Activated CD8-positive, alpha-beta T cell treated with anti-CD3 and anti-CD28 coated beads for 36 hours (primary cell): ENCODE results near the gene AGPAT3. TPM values are rescaled to one million over a fixed set of nuclear protein-coding genes. Genes with fewer than 3 reads are reported as not detected.

ENCODE experiments used
- ATAC-seq: fragments of 200-7000 bp; cut with Tn5 transposase; one replicate; pipeline ENCODE4 v1.10.0; 2021; ENCODE audit warnings: mild to moderate bottlenecking, moderate library complexity
- CTCF ChIA-PET: fragments of 350-600 bp; sonication (Branson Sonifier 250); formaldehyde crosslinking; loops from one replicate; lab custom pipeline; 2021; ENCODE audit warnings: antibody characterized with exemption; lab: Charles Lee
- POLR2A ChIA-PET: fragments of 350-600 bp; sonication (Branson Sonifier 250); formaldehyde crosslinking; loops from one replicate; lab custom pipeline; 2021; ENCODE audit warnings: antibody characterized with exemption; lab: Charles Lee
- DNase-seq: peaks from one replicate; pipeline ENCODE4 v3.0.0-alpha.2; 2020
- H3K27ac Mint-ChIP-seq: one replicate; pipeline ENCODE4 v1.8.0; 2021; ENCODE audit warnings: mild to moderate bottlenecking, mixed read lengths
- H3K27me3 Mint-ChIP-seq: one replicate; pipeline ENCODE4 v1.8.0; 2021; ENCODE audit warnings: mixed read lengths
- H3K36me3 Mint-ChIP-seq: one replicate; pipeline ENCODE4 v1.8.0; 2021; ENCODE audit warnings: low read depth, mixed read lengths
- H3K4me1 Mint-ChIP-seq: one replicate; pipeline ENCODE4 v1.8.0; 2021; ENCODE audit warnings: low read depth, mixed read lengths
- H3K4me3 Mint-ChIP-seq: one replicate; pipeline ENCODE4 v1.8.0; 2021; ENCODE audit warnings: mild to moderate bottlenecking, moderate library complexity, mixed read lengths
- H3K9me3 Mint-ChIP-seq: one replicate; pipeline ENCODE4 v1.8.0; 2021; ENCODE audit warnings: mixed read lengths
- intact Hi-C: fragments of 100-400 bp; cut with micrococcal nuclease; formaldehyde crosslinking; loops from one replicate; pipeline ENCODE4 v1.10.0; 2022
- total RNA-seq, 2 experiments: library from RNA; stranded (reverse); gene quantifications; one replicate each; pipeline ENCODE4 v1.2.3, GENCODE V29; 2021
- TF ChIP-seq, protein P1 (sequence below): fragments of 200-600 bp; IDR thresholded peaks from one replicate; pipeline ENCODE4 v1.8.0; 2022; ENCODE audit warnings: antibody characterized with exemption, mild to moderate bottlenecking

The AGPAT3 gene
- total RNA-seq, 2 experiments from 2014 or later = 59.3 to 62.2 TPM

DNA sequence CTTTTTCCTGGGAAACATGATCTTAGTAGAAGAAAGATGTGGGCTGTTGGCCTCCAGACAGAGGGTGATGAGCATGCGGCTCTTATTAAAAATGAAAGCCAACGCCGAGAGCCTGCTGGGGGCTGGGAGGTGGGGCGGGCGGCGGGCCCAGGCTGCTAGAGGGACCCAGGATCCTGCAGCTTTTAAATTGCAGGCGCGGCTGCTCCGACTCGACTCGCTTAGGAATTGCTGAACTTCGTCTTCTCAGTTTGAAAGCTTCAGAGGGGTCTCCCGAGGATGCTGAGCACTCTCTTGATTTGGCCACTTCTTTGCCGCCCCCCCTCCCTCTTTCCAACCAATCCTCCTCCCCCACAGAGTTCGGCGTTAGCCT lies 1.2 kb downstream of the AGPAT3 start:
- H3K27ac Mint-ChIP-seq = peak overlapping the region; percentile 92
- TF ChIP-seq, protein P1, sequence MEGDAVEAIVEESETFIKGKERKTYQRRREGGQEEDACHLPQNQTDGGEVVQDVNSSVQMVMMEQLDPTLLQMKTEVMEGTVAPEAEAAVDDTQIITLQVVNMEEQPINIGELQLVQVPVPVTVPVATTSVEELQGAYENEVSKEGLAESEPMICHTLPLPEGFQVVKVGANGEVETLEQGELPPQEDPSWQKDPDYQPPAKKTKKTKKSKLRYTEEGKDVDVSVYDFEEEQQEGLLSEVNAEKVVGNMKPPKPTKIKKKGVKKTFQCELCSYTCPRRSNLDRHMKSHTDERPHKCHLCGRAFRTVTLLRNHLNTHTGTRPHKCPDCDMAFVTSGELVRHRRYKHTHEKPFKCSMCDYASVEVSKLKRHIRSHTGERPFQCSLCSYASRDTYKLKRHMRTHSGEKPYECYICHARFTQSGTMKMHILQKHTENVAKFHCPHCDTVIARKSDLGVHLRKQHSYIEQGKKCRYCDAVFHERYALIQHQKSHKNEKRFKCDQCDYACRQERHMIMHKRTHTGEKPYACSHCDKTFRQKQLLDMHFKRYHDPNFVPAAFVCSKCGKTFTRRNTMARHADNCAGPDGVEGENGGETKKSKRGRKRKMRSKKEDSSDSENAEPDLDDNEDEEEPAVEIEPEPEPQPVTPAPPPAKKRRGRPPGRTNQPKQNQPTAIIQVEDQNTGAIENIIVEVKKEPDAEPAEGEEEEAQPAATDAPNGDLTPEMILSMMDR = no peak
- ATAC-seq = peak; percentile 52
- DNase-seq = peak; percentile 77
- H3K9me3 Mint-ChIP-seq = no peaks in the 10 kb centered on the region
- peaks cover 27% of the 10 kb centered on the region for H3K36me3 Mint-ChIP-seq
- POLR2A ChIA-PET = interaction anchor here (0.6 to 1.3 kb wide), 8 partner anchors 12 to 147 kb away, joined by 3 to 4 read pairs (median 3); no protein-coding TSS in a partner anchor
- no peaks in the 10 kb centered on the region for H3K27me3 Mint-ChIP-seq
- peaks cover 45% of the 10 kb centered on the region for H3K4me1 Mint-ChIP-seq
- intact Hi-C loops = loop anchor here (10.0 kb wide), 1 partner anchor 49 kb away; no protein-coding TSS in a partner anchor
- H3K4me3 Mint-ChIP-seq = peak overlapping the region; percentile 77
- CTCF ChIA-PET = interaction anchor here (1.0 to 1.5 kb wide), 2 partner anchors 52 to 73 kb away, joined by 3 to 9 read pairs; no protein-coding TSS in a partner anchor

DNA sequence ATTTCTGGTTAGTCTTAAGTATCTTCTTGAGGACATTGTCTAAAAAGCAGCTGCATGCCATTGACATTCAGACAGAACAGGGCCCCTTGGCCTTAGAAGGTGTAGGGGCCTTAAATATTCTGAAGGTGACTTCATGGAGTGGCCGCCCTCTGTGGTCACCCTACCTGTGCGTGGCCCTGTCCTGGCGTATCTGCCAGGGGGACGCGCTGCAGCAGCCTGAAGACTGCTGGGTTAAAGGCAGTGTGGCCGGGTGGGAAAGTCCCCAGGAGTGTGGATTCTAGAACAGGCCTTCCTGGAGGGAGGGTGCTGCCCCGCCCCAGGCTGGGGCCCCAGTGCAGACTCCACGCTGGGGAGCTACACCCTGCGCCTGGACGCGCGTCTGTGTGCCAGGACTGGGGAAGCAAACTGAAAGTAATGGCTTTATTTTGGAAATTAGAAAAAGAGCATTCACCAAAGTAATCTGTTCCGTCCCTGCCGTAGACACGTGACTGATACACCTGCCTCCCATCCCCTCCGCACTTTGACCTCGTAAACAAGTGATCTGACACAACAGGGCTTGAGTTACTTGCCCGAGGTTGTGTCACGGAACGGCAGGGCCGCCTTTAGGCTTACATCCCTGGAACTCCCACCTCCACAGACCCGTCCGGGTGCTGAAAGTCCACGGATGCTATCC lies 1.8 kb downstream of the AGPAT3 start:
- DNase-seq (peak; percentile 69), ATAC-seq (peak; percentile 67)
- H3K9me3 Mint-ChIP-seq = no peaks in the 10 kb centered on the region
- no peaks in the 10 kb centered on the region for H3K27me3 Mint-ChIP-seq
- peaks cover 48% of the 10 kb centered on the region for H3K4me1 Mint-ChIP-seq
- H3K27ac Mint-ChIP-seq = peak overlapping the region; percentile 92
- POLR2A ChIA-PET = interaction anchor here (0.8 to 1.3 kb wide), 7 partner anchors 12 to 146 kb away, joined by 3 to 4 read pairs (median 3); no protein-coding TSS in a partner anchor
- CTCF ChIA-PET = interaction anchor here (1.0 to 1.5 kb wide), 2 partner anchors 52 to 72 kb away, joined by 3 to 9 read pairs; no protein-coding TSS in a partner anchor
- H3K4me3 Mint-ChIP-seq = peak overlapping the region; percentile 77
- H3K36me3 Mint-ChIP-seq = peaks cover 31% of the 10 kb centered on the region
- intact Hi-C loops = loop anchor here (10.0 kb wide), 1 partner anchor 48 kb away; no protein-coding TSS in a partner anchor
- TF ChIP-seq, protein P1 = no peak

DNA sequence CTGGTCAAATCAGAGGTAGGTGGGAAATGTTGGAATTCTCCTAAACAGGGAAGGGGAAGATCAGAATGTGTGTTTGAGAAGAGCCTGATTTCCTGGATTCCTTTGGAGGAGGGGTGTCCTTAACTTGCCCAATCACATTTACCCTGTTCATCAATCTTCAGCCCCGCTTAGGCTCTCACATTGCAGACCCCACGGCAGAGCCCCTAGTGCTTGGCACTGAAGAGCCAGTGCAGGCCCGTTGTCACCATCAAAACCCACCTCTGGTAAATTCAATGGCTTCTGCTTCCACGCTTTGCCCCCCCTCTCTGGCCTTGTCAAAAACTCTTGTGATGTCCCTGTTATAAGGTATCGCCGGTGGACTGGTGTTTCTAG lies 2.3 kb downstream of the AGPAT3 start:
- no peak for DNase-seq
- H3K4me1 Mint-ChIP-seq = peaks cover 49% of the 10 kb centered on the region
- H3K27me3 Mint-ChIP-seq = no peaks in the 10 kb centered on the region
- no peak for ATAC-seq
- no peaks in the 10 kb centered on the region for H3K9me3 Mint-ChIP-seq
- intact Hi-C loops = loop anchor here (10.0 kb wide), 1 partner anchor 47 kb away; no protein-coding TSS in a partner anchor
- POLR2A ChIA-PET = interaction anchor here (1.1 kb wide), 1 partner anchor 17 kb away, joined by 3 read pairs; no protein-coding TSS in a partner anchor
- CTCF ChIA-PET = interaction anchor here (1.5 to 1.7 kb wide), 2 partner anchors 15 to 72 kb away, joined by 3 to 9 read pairs; no protein-coding TSS in a partner anchor
- H3K36me3 Mint-ChIP-seq = peaks cover 33% of the 10 kb centered on the region
- TF ChIP-seq, protein P1 = no peak
- H3K27ac Mint-ChIP-seq = peak overlapping the region; percentile 92
- peak overlapping the region; percentile 77 for H3K4me3 Mint-ChIP-seq

DNA sequence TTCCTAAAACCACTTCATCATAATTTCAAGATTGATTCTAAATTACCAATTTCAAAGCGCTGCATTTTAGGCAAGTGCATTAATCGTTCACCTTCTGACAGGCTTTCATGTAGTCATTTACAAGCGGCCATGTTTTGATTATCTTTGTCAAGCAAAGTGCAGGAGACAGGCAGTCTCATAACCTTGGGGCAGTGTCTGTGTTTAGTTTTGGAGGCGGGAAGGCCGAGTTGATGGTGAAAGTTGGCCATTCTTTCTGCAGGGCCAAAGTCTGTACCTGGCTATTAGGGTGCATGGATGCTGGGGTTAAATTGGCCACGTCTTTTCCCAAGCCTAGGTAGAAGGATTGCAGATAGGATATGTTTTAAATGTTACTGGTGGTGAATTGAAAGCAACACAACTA lies 2.9 kb downstream of the AGPAT3 start:
- Mint-ChIP-seq H3K27me3 (no peaks in the 10 kb centered on the region), H3K4me3 (peak overlapping the region; percentile 77), H3K36me3 (peaks cover 39% of the 10 kb centered on the region), H3K9me3 (no peaks in the 10 kb centered on the region), H3K27ac (no peak overlapping the region), H3K4me1 (peaks cover 56% of the 10 kb centered on the region)
- ChIA-PET CTCF (interaction anchor here (1.4 to 1.7 kb wide), 3 partner anchors 15 to 57 kb away, joined by 3 to 4 read pairs (median 3); no protein-coding TSS in a partner anchor), POLR2A (interaction anchor here (0.9 to 1.2 kb wide), 2 partner anchors 54 to 57 kb away, joined by 3 read pairs; no protein-coding TSS in a partner anchor)
- no peak for DNase-seq
- intact Hi-C loops = loop anchor here (10.0 kb wide), 1 partner anchor 47 kb away; no protein-coding TSS in a partner anchor
- TF ChIP-seq, protein P1 = no peak
- ATAC-seq = no peak
